Activated naive CD8-positive, alpha-beta T cell treated with anti-CD3 and anti-CD28 coated beads, Interleukin-2, amount 50 U/mL, for 24 hours (primary cell): Measurements from ENCODE around the gene CDC42BPB.
A peak's percentile ranks its signal among the peaks of the same experiment; 100 is the strongest.

Experiments
- ATAC-seq: fragments of 150-1000 bp; cut with Tn5 transposase; one replicate; pipeline ENCODE4 v1.10.0; 2021
- DNase-seq: peaks from one replicate; pipeline ENCODE4 v3.0.0; 2021
- H3K27ac Mint-ChIP-seq: one replicate; pipeline ENCODE4 v1.8.0; 2021; ENCODE audit warnings: mild to moderate bottlenecking, mixed read lengths
- H3K27me3 Mint-ChIP-seq: one replicate; pipeline ENCODE4 v1.8.0; 2021; ENCODE audit warnings: mixed read lengths
- H3K36me3 Mint-ChIP-seq: one replicate; pipeline ENCODE4 v1.8.0; 2021; ENCODE audit warnings: low read depth, mixed read lengths
- H3K4me1 Mint-ChIP-seq: one replicate; pipeline ENCODE4 v1.8.0; 2021; ENCODE audit warnings: mixed read lengths
- H3K4me3 Mint-ChIP-seq: one replicate; pipeline ENCODE4 v1.8.0; 2021; ENCODE audit warnings: mild to moderate bottlenecking, moderate library complexity, mixed read lengths
- H3K9me3 Mint-ChIP-seq: one replicate; pipeline ENCODE4 v1.8.0; 2021; ENCODE audit warnings: mixed read lengths

CDC42BPB gene, protein sequence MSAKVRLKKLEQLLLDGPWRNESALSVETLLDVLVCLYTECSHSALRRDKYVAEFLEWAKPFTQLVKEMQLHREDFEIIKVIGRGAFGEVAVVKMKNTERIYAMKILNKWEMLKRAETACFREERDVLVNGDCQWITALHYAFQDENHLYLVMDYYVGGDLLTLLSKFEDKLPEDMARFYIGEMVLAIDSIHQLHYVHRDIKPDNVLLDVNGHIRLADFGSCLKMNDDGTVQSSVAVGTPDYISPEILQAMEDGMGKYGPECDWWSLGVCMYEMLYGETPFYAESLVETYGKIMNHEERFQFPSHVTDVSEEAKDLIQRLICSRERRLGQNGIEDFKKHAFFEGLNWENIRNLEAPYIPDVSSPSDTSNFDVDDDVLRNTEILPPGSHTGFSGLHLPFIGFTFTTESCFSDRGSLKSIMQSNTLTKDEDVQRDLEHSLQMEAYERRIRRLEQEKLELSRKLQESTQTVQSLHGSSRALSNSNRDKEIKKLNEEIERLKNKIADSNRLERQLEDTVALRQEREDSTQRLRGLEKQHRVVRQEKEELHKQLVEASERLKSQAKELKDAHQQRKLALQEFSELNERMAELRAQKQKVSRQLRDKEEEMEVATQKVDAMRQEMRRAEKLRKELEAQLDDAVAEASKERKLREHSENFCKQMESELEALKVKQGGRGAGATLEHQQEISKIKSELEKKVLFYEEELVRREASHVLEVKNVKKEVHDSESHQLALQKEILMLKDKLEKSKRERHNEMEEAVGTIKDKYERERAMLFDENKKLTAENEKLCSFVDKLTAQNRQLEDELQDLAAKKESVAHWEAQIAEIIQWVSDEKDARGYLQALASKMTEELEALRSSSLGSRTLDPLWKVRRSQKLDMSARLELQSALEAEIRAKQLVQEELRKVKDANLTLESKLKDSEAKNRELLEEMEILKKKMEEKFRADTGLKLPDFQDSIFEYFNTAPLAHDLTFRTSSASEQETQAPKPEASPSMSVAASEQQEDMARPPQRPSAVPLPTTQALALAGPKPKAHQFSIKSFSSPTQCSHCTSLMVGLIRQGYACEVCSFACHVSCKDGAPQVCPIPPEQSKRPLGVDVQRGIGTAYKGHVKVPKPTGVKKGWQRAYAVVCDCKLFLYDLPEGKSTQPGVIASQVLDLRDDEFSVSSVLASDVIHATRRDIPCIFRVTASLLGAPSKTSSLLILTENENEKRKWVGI (N-terminal part only)

DNA sequence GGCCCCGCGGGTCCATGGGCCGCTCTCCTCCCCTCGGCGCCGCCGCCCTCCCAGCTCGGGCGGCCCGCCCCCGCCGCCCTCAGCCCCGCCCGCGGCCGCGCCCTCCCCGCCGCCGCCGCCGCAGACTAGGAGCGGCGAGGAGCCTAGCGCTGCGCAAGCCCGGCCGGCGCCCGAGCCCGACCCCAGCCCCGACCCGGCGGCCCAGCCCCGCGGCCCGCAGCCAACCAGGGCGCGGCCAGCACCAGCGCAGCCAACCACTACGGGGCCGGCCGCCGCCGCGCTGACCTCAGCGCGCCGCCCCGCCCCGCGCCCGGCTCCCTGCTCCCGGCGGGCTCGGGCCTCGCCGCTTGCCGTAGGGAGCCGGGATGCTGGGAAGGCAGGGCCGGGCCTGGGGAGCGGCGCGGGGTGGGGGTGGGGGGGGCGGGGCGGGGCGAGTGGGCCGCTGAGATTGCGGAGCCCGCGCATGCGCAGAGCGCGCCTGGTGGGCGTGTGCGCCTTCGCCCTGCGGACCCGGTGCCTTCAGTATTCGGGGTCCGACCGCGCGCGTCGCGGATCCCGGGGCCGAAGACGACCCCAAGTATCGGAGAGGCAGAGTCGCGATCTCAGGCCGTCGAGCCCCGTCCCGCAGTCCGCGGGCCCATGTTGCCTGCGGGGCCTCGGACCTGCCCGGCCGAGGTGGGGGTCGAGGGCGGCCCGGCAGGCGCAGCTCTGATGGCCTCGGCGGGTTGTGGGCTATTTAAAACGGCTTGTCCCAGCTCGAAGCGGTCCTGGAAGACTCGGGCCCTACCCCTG lies at the start of gene CDC42BPB:
TSS of gene CDC42BPB (minus strand) at position 178 of the 792 bp plus-strand sequence. CDS start 376 bp downstream, outside the sequence.
- Mint-ChIP-seq H3K4me3 (peak within 1 kb of the TSS; percentile 45), H3K36me3 (no peaks in the 10 kb centered on the region), H3K27me3 (peaks cover 34% of the 10 kb centered on the region), H3K27ac (no peak within 1 kb of the TSS), H3K4me1 (peaks cover 13% of the 10 kb centered on the region), H3K9me3 (no peaks in the 10 kb centered on the region)
- peak; percentile 87 for ATAC-seq
- peak; percentile 53 for DNase-seq

DNA sequence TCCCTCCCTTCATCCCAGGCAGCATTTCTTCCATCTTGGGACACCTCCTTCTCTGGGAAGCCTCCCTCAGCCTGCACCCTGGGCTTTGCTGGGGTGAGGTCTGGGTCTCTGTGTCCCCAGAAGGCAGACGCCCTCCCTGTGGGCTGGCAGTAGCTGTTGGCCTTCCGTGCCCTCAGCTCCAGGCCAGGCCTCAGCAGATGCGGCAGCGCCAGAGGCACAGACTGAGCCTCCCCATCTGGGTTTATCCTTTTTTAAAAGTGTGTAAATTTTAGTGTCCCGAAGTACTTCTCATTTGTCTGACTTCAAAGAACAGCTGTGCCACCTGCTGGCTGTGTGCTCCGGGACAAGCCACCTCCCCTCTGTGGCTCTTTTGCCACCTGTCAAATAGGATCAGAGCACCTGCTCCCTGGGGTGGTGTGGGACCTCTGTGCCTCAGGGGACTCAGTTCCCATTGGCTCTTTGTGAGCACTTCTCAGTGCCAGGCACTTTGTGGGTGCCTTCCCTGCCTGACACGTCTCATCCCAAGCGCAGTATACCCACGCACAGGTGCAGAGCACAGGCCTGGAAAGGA lies 48.3 kb upstream of the CDC42BPB start:
- Mint-ChIP-seq H3K4me3 (no peak overlapping the region), H3K9me3 (no peaks in the 10 kb centered on the region), H3K36me3 (no peaks in the 10 kb centered on the region), H3K27me3 (peaks cover 29% of the 10 kb centered on the region), H3K27ac (no peak overlapping the region), H3K4me1 (peaks cover 8% of the 10 kb centered on the region)
- ATAC-seq (no peak), DNase-seq (no peak)

DNA sequence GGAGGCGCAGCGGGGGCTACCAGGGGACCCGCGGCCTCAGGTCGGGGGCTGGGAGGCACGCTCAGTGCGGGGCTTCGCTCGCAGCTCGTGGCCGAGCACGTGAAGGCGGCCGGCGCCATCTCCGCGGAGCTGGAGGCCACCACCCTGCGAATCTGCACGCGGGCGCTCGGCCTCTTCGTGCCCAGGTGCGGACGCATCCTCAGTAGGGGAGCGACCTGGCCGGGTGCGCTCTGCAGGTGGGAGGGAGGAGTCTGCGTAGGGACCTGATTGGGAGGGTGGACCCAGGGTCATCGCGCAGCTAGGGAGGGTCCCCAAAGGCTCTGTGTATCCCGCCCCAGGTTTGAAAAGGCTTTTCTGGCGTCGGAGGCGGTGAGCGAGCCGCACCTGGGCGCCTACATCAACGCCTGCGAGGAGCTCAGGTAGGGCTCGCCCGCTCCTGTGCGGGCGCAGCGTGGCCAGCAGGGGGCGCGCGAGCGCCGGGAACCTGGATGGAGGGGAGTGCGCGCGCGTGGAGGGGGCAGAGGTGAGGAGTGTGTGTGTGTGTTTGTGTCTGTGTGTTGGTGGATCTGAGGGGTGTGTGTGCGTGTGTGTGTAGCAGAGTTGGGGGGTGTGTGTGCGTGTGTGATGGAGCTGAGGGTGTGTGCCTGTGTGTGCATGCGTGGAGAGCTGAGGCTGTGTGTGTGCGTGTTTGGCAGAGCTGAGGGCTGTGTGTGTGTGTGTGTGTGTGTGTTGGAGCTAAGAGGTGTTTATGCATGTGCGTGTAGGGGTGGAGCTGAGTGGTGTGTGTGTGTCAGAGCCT lies 47.5 kb upstream of the CDC42BPB start:
- Mint-ChIP-seq H3K4me3 (no peak overlapping the region), H3K4me1 (peaks cover 8% of the 10 kb centered on the region), H3K9me3 (no peaks in the 10 kb centered on the region), H3K27ac (no peak overlapping the region), H3K36me3 (no peaks in the 10 kb centered on the region), H3K27me3 (peaks cover 29% of the 10 kb centered on the region)
- ATAC-seq (peak; percentile 71), DNase-seq (peak; percentile 82)

DNA sequence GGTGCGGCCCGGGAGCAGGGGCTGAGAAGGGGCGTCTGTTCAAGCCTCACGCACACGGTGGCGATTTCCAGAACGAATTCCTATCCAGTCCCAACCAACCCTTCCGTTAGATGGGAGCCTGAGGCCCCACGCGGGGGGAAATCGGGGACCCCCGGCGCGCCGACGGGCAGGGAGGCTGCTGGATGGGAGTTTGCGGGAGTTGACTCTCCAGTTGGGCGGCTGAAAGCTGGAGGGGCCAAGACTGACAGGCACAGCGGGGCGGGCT lies 47.0 kb upstream of the CDC42BPB start:
- no peaks in the 10 kb centered on the region for H3K36me3 Mint-ChIP-seq
- no peak overlapping the region for H3K4me3 Mint-ChIP-seq
- no peak for DNase-seq
- no peaks in the 10 kb centered on the region for H3K9me3 Mint-ChIP-seq
- H3K4me1 Mint-ChIP-seq: peaks cover 8% of the 10 kb centered on the region
- H3K27ac Mint-ChIP-seq: no peak overlapping the region
- ATAC-seq: no peak
- peaks cover 29% of the 10 kb centered on the region for H3K27me3 Mint-ChIP-seq

DNA sequence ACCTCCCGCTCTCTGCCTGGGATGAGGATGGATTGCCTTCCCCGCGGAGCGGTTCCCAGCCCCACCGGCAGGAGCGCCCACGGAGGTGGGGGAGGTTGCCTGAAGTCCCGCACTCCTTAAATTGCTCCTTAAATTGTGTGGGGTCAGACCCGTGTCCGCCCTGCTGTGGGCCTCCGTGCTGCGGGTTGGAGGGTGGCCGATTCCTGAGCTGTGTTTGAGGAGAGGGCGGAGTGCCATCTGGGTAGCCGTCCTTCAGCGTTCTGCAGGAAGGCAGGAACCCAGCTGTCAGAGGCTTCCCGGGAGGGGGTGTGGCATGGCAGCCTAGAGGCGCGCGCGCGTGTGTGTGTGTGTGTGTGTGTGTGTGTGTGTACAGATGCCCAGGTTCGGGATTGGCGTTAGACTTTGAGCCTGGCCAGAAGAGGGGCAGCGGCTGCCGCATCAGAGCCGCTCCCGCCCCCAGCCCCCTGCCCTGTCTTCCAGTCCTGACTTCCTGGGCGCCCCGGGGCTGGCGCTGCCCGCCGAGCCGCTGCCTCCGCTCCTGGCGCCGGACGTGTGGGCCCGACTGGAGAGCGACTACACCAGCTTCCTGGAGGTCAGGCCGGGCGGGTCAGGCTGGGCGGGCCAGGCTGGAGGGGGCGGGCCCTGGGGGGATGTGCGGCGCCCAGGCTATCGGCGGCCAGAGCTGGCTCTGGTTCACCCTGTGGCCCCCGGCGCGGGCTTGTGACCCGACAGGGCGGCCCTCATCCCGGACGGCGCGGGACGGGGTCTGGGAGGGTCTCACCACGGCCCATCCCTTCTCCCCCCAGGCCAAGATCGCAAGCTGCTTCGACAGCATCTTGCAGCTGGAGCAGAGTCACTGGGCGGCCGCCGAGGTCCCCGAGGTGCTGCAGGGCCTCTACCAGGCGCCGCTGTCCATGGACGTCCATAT lies 46.4 kb upstream of the CDC42BPB start:
- peaks cover 7% of the 10 kb centered on the region for H3K4me1 Mint-ChIP-seq
- no peak for ATAC-seq
- no peak overlapping the region for H3K4me3 Mint-ChIP-seq
- H3K27ac Mint-ChIP-seq: no peak overlapping the region
- DNase-seq: no peak
- no peaks in the 10 kb centered on the region for H3K9me3 Mint-ChIP-seq
- peaks cover 29% of the 10 kb centered on the region for H3K27me3 Mint-ChIP-seq
- no peaks in the 10 kb centered on the region for H3K36me3 Mint-ChIP-seq

DNA sequence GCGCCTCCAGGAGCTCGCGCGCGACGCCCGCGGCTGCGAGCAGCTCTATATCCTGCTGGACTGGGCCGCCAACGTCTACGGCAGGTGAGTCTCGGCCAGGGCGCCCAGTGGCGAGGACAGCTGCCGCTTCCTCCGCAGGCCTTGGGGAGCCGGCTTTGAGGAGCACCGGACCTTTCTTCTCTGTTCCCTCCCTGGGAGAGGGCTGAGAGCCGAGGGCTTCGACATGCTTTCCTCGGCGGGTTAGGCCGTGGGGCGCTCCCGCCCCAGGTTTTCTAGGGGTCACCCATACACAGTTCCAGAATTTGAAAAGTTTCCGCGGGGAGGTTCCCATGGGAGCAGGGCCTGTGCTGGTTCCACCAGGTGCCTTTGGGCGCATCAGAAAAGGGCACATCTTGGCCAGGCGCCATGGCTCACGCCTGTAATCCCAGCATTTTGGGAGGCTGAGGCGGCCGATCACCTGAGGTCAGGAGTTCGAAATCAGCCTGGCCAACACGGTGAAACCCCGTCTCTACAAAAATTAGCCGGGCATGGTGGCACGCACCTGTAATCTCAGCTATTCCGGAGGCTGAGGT lies 45.4 kb upstream of the CDC42BPB start:
- DNase-seq (no peak), ATAC-seq (no peak)
- Mint-ChIP-seq H3K27me3 (peaks cover 27% of the 10 kb centered on the region), H3K4me3 (no peak overlapping the region), H3K27ac (no peak overlapping the region), H3K36me3 (no peaks in the 10 kb centered on the region), H3K9me3 (no peaks in the 10 kb centered on the region), H3K4me1 (peaks cover 6% of the 10 kb centered on the region)

DNA sequence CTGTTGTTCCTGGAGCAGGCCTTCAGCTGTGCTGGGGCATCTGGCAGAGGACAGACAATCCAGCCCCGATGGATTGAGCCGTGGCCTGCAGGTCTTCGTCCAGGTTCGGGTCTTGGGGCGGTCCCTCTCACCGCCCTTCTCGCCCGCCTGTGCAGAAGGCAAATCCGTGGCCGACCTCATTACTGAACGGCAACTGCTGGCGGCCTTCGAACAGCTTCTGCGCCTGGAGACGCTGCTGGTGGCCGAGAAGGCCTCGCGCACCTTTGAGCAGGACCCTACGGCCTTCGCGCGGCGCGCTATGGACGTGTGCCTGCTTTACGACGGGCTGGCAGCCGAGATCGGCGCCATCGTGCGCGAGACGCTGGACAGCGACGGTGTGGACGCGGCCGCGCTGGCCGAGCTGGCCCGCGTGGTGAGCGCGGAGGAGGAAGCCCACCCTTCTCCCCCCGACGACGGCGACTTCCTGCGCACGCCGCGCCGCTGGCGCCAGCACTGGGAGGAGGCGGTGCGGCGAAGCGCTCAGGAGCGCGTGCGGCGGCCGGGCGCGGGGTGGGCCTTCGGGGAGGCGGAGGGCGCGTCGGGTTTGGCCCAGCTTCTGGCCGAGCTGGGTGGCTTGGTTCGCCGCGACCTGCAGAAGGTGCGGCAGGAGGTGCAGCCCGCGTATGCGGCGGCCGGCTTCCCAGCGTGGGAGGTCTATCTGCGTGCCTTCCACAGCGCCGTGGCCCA lies 44.8 kb upstream of the CDC42BPB start:
- Mint-ChIP-seq H3K27ac (no peak overlapping the region), H3K27me3 (peaks cover 29% of the 10 kb centered on the region), H3K36me3 (no peaks in the 10 kb centered on the region), H3K4me1 (peaks cover 6% of the 10 kb centered on the region), H3K4me3 (no peak overlapping the region), H3K9me3 (no peaks in the 10 kb centered on the region)
- ATAC-seq (no peak), DNase-seq (no peak)

DNA sequence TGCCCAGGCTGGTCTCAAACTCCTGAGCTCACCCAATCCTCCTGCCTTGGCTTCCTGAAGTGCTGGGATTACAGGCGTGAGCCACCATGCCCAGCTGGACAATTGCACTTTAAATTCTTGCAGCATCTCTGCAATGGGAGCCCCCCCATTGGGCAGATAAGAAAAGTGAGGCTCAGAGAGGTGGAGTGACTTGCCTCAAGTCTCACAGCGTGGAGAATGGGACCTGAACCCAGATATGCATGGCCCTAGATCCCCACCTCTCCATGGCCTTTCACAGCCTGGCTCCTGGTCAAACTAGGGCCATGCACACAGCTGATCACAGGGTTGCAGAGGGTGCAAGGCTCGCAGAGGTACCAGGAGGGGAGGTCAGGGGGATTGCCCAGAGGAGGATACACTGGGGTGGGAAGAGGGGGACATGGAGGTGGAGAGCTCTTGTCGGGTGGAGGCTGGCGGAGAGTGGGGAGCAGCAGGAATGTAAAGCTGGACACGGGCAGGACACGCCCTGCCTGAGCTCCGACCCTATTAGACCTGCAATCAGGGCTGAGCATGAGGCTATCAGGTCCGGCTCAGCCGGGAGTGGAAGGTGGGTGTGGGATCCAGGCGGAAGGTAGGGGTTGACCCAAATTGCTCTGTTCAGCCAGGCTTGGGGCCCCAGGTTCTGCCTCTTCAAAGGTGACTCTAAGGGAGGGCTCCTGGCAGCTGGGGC lies 44.1 kb upstream of the CDC42BPB start:
- Mint-ChIP-seq H3K4me3 (no peak overlapping the region), H3K27ac (no peak overlapping the region), H3K9me3 (no peaks in the 10 kb centered on the region), H3K4me1 (peaks cover 6% of the 10 kb centered on the region), H3K36me3 (no peaks in the 10 kb centered on the region), H3K27me3 (peaks cover 32% of the 10 kb centered on the region)
- ATAC-seq (no peak), DNase-seq (no peak)

DNA sequence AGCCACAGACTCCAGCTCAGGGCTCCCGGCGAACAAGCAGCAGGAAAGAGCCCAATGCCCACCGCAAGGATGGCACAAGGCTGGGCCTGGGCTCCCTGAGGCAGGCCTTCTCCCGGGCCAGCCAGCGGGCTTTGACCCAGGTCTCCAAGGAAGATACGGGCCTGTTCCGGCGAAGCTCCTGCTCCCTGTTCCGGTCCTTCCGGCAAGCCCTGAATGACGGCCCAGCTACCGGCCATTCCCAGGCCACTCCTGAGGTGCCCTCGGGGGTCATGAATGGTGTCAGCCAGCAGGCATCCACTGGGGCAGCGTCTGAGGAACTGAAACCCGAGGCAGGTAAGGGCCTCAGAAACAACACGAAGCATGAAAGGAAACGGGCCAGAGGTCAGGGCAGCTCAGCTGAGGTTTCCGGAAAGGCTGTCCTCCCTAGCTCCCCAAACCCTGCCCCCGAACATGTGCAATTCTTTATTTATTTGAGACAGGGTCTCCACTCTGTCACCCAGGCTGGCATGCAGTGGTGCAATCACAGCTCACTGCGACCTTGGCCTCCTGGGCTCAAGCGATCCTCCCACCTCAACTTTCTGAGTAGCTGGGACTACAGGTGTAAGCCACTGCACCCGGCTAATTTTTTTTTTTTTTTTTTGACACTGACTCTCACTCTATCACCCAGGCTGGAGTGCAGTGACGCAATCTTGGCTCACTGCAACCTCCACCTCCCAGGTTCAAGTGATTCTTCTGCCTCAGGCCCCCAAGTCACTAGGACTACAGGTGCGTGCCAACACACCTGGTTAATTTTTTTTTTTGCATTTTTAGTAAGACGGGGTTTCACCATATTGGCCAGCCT lies 43.2 kb upstream of the CDC42BPB start:
- H3K36me3 Mint-ChIP-seq: no peaks in the 10 kb centered on the region
- no peak overlapping the region for H3K4me3 Mint-ChIP-seq
- no peak for DNase-seq
- ATAC-seq: no peak
- H3K4me1 Mint-ChIP-seq: peaks cover 6% of the 10 kb centered on the region
- H3K27ac Mint-ChIP-seq: no peak overlapping the region
- no peaks in the 10 kb centered on the region for H3K9me3 Mint-ChIP-seq
- peaks cover 30% of the 10 kb centered on the region for H3K27me3 Mint-ChIP-seq

DNA sequence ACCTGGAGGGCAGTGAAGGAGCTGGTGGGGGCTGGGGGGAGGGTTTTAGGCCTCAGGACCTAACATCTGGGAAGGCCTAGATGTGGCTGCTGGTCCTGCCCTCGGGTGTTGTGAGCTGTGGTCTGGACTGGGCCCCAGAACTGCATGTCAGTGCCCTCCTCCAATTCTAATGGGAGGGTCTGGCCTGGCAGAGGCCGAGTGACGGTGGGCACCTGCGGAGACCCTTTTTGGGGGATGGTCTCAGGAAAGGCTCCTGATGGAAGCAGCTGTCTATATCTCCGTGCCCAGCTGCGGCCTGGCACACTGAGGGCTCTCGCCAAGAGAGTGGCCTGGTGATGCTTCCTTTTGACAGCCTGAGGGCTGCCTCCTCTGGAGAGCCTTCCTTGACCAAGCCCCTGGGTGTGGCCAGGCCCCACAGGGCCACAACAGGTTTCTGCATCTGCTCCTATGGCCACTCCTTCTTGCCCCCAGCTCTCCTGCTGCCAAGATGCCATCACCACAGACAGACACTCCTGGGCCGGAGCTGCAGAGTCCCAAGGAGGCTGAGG lies 42.5 kb upstream of the CDC42BPB start:
- Mint-ChIP-seq H3K27me3 (peaks cover 25% of the 10 kb centered on the region), H3K4me3 (no peak overlapping the region), H3K9me3 (no peaks in the 10 kb centered on the region), H3K36me3 (no peaks in the 10 kb centered on the region), H3K27ac (no peak overlapping the region), H3K4me1 (peaks cover 3% of the 10 kb centered on the region)
- ATAC-seq (no peak), DNase-seq (no peak)
